Myocyte (in vitro differentiated cells): ENCODE data around the gene AHNAK2. TPM values are rescaled to one million over a fixed set of nuclear protein-coding genes. Genes with fewer than 3 reads are reported as not detected.
A peak's percentile ranks its signal among the peaks of the same experiment; 100 is the strongest.
"Not testable (repeated sequence)": the region's sequence is repeated elsewhere in the genome, so short reads cannot be mapped to it uniquely, and the experiment has no call there.

Experiments
- DNase-seq: peaks from one replicate; pipeline ENCODE4 v3.0.0-alpha.2; 2012; ENCODE audit warnings: low read depth
- polyA plus RNA-seq: library from polyadenylated mRNA; unstranded; fragments of >200 nt; gene quantifications from one replicate; pipeline ENCODE4 v1.2.1, GENCODE V29; 2012; ENCODE audit warnings: missing spikeins
- total RNA-seq: library from RNA; depleted of rRNA; stranded (reverse); fragments of >200 nt; gene quantifications from 2 replicates; pipeline ENCODE4 v1.2.3, GENCODE V29; 2014

Gene AHNAK2
- 150 and 229 TPM in 2 replicates for total RNA-seq
- 151 TPM for polyA plus RNA-seq

DNA sequence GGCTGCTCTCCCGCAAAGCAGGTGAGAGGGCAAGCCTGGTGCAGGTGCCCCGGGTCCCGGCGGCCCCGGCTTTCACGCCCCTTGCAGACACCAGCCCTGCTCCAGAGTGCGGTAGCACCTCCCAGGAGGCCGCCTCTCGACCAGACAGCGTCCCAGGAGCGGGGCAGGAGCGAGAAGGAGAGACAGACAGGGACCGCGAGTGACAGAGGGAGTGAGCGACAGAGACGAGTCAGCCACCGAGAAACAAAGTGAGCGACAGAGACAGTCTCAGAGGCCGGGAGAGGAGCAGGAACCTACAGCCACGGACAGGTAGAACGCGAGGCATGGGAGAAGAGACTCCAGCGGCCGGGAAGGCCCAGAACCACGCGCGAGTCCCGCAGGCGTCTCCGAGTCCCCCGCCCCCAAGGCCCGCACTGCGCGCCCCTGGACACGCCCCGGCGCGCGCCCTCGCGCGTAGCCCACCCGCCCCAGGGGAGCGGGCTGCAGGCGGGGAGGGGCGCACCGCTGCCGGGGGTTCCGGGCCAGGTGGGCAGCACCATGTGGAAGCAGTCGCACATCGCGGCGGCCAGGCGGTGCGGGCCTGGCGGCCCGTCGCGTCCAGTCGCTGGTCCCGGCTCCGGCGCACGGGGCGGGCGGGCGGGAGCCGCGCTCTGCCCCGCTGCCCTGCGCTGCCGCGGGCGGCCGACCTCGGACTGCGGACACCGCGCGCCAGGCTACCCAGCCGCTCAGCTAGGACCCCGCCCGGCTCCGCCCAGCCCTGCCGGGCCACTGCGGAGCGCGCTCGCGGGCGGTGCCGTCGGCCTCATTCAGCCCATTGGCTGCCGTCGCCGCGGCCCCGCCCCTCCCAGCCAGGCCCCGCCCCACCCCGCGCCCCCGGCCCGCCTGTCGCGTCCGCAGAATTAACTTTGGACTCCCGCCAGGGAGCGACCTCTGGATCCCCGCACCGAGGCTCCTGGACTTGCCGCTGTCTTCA, at the start of gene AHNAK2:
Gene AHNAK2, minus strand, starts transcription at position 694 of the 973 bp plus-strand sequence. Its CDS starts 137 bp downstream, at position 557.
- peak; percentile 80 for DNase-seq

DNA sequence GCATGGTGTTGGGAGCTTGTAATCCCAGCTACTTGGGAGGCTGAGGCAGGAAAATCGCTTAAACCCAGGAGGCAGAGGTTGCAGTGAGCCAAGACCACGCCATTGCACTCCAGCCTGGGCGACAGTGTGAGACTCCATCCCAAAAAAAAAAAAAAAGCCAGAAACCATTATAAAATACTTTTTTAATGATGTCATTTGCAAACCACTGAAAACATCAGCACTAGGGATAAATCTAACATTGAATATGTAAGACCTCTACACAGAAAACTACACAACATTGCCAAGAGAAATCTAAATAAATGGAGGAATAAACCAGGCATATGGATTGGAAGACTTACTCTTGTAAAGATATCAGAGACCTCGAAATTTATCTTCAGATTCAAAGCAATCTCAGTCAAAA, 49.5 kb upstream of the AHNAK2 start:
- not testable (repeated sequence) for DNase-seq

DNA sequence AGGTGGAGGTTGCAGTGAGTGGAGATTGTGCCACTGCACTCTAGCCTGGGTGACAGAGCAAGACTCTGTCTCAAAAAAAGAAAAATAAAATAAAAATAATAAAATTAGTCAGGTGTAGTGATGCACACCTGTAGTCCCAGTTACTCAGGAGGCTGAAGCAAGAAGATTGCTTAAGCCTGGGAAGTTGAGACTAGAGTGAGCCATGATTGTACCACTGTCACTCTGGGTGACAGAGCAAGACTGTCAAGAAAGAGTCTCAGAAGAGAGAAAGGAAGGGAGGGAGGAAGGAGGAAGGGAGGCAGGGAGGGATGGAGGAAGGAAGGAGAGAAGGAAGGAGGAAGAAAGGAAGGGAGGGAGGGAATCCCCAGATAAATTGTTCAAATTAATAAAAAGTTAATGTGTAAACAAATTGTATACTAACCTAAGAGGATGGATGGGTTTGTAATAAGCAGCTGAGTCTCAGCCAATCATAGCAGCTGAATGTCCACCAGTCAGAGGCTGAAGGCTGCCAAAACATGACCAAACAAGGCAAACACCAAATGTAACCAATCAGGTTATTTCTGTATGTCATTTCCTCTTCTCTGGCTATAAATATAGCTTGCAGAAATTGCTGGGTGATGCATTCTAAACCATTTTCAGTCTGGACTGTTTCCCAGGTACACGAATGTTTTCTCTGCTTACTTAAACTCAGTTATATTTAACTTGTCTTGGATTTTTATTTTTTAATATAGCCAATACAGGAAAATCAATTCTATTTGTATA, 48.8 kb upstream of the AHNAK2 start:
- peak; percentile 75 for DNase-seq

- DNase-seq: no peak
Observed at GRCh38 chr14:105026033-105026785, 48.0 kb upstream of the AHNAK2 start.

GRCh38 chr14:105025429-105025828, 47.3 kb upstream of the AHNAK2 start:
- DNase-seq: no peak

DNA sequence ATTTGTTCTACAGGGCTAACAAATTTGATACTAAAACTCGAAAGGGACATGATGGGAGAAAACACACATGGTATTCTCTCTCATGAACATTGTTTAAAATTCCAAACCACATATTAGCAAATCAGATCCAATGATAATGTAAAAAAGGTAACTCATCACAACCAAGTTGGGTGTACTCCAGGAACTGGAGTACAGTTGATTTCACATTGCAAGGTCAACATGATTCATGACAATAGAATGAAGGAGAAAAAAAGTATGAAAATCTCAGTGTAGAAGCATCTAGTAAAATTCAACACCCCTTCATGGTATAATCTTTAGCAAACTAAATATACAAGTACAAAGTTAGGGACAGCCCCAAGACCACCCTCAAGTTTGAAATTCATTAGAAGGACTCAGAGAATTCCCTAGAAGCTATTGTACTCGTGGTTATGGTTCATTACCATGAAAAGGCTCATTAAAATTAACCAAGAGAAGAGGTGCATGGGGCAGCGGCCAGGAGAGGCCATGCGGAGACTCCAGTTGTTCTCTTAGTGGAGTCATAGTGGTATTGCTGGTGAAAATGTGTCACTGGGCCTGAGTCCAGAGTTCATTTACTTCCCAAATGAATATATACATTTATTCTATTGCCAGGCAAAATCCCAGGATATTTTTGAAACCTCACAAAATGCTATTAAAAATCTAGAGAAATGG, 45.8 kb upstream of the AHNAK2 start:
- DNase-seq: peak; percentile 57

DNA sequence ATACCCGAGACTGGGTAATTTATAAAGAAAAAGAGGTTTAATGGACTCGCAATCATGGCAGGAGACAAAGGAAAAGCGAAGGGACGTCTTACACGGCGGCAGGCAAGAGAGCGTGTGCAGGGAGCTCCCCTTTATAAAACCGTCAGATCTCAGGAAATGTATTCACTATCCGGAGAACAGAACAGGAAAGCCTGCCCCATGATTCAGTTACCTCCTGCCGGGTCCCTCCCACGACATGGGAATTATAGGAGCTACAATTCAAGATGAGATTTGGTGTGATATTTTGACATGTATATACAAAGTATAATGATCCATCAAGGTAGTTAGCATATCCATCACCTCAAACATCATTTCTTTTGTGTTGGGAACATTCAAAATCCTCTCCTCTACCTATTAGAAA, 45.0 kb upstream of the AHNAK2 start:
- no peak for DNase-seq

DNA sequence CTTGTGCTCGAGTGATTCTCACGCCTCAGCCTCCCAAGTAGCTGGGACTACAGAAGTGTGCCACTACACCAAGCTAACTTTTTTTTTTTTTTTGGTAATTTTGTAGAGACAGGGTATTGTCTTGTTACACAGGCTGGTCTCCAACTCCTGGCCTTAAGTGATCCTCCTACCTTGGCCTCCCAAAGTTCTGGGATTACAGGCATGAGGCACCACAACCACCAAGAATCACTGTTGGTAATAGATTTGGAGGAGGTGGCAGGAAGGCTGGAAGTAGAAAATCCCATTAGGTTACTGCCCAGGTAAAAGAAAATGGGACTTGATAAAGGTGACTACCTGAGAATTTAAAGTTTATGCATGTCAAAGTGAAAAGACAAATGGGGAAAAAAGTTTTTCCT, 44.1 kb upstream of the AHNAK2 start:
- DNase-seq: no peak

DNA sequence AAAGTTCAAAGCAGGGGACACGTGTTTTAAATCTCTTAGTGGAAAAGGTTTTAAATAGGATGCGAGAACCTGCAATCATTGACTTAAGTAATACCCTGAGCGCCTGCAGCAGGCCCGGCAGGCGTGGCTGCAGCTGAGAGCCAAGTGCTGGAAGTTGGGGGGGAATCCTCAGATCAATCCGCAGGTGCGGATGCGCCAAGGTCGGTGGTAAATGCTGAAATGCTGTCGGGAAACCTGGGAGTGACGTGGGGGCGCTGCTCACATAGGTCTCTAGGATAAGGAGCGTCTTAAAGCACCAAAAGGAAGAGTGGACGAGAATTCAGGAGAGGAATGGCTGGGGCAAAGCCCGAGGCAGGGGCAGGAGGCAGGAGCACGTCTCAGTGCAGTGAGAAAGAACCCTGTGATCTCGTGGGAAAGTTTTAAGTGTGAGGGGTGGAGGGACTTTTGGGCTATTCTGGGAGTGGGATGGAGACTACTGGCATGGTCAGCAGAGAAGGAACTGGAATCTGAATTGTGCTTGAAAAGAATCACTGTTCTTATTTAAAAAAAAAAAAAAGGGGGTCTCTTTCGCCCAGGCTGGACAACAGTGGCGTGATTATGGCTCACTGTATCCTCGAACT, 43.6 kb upstream of the AHNAK2 start:
- DNase-seq: peak; percentile 44

- peak; percentile 97 for DNase-seq
Observed at GRCh38 chr14:105020815-105021655, 42.9 kb upstream of the AHNAK2 start, which contains the start of gene CDCA4. Gene CDCA4, minus strand, starts transcription at chr14:105021083. Its CDS starts 9,154 bp downstream, at chr14:105011929.

- peak; percentile 43 for DNase-seq
Observed at GRCh38 chr14:105019861-105020814, 42.0 kb upstream of the AHNAK2 start.

DNA sequence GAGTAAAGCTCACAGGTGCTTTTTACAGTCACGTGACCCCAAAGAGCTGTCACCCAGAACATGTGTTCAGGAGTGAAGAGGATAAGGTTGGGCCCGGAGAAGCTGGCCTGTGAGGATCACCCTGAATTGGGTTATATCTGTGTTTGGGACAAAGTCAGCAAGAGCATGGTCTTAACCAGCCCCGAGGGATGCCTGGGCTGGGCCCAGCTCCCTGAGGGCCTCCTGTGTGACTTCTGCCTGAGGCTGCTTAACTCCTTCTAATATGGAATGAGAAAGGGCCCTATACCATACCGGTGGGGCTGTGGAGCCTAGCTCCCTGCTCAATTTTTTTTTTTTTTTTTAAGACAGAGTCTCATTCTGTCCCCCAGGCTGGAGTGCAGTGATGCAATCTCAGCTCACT, 40.2 kb upstream of the AHNAK2 start:
- DNase-seq: no peak

- DNase-seq: no peak
Observed at GRCh38 chr14:105015905-105016304, 37.7 kb upstream of the AHNAK2 start.

GRCh38 chr14:105015242-105015641, 37.1 kb upstream of the AHNAK2 start:
- no peak for DNase-seq

GRCh38 chr14:105014631-105015030, 36.5 kb upstream of the AHNAK2 start:
- DNase-seq: no peak

DNA sequence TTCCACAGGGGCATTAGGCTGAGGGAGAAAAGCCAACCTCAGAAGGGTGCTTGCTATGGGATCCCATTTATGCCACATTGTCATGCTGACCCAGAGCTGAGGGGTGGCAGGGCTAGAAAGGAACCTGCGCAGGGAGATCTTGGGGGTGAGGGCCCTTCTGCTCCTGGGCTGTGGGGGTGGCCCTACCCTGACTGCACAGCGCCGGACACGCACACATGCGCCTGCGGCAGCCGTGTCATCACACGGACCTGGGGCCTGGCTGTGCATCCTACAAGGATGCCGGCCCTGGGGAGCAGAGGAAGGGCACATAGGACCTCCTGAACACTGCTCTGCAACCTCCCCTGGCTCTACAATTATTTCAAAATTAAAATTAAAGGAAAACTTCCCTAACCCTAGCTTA, 35.9 kb upstream of the AHNAK2 start:
- DNase-seq: no peak

GRCh38 chr14:105013150-105013785, 35.1 kb upstream of the AHNAK2 start:
- DNase-seq: peak; percentile 75
